ENCODE results near the gene LCNL1. TPM values are rescaled to one million over a fixed set of nuclear protein-coding genes. Genes with fewer than 3 reads are reported as not detected.

The LCNL1 gene
- total RNA-seq, 1 donor from 2014 or later, result not detected

- no peak for TF ChIP-seq CTCF (conservative IDR thresholded peaks at IDR 0.05; ENCODE audit: low read depth, low read length)
- DNase-seq (ENCODE audit: low read depth), result no peak
- H3K4me3 ChIP-seq (ENCODE audit: low read depth, low read length), result no peak overlapping the region
Measured at GRCh38 chr9:136971746-136972145, 11.0 kb upstream of the LCNL1 start.

GRCh38 chr9:136972335-136972734 is 10.5 kb upstream of the LCNL1 start:
- TF ChIP-seq CTCF (conservative IDR thresholded peaks at IDR 0.05; ENCODE audit: low read depth, low read length), result no peak
- DNase-seq (ENCODE audit: low read depth), result no peak
- no peak overlapping the region for H3K4me3 ChIP-seq (ENCODE audit: low read depth, low read length)

GRCh38 chr9:136972743-136973142 is 10.1 kb upstream of the LCNL1 start:
- no peak for TF ChIP-seq CTCF (conservative IDR thresholded peaks at IDR 0.05; ENCODE audit: low read depth, low read length)
- DNase-seq (ENCODE audit: low read depth), result no peak

GRCh38 chr9:136973618-136974617 is 8.9 kb upstream of the LCNL1 start:
- DNase-seq (ENCODE audit: low read depth), result no peak
- TF ChIP-seq CTCF (conservative IDR thresholded peaks at IDR 0.05; ENCODE audit: low read depth, low read length), result no peak
- no peak overlapping the region for H3K4me3 ChIP-seq (ENCODE audit: low read depth, low read length)

More at GRCh38 chr9:136972743-136973142, 10.1 kb upstream of the LCNL1 start:
- H3K4me3 ChIP-seq (ENCODE audit: low read depth, low read length), result no peak overlapping the region

GRCh38 chr9:136974817-136975535 is 7.8 kb upstream of the LCNL1 start:
- TF ChIP-seq CTCF (conservative IDR thresholded peaks at IDR 0.05; ENCODE audit: low read depth, low read length), result no peak
- DNase-seq (ENCODE audit: low read depth), result no peak
- no peak overlapping the region for H3K4me3 ChIP-seq (ENCODE audit: low read depth, low read length)

GRCh38 chr9:136975644-136976043 is 7.1 kb upstream of the LCNL1 start:
- DNase-seq (ENCODE audit: low read depth), result no peak
- no peak for TF ChIP-seq CTCF (conservative IDR thresholded peaks at IDR 0.05; ENCODE audit: low read depth, low read length)
- H3K4me3 ChIP-seq (ENCODE audit: low read depth, low read length), result no peak overlapping the region

Measured in epithelial cell of proximal tubule (primary cell).